Panc1 (cell line): ENCODE measurements around the gene SVBP.

ENCODE experiments used
- CTCF ChIP-seq: fragments of 450-650 bp; IDR thresholded peaks from 2 replicates; pipeline ENCODE4 v1.5.1; 2017; ENCODE audit warnings: mild to moderate bottlenecking
- POLR2AphosphoS5 ChIP-seq: IDR thresholded peaks from 2 replicates; pipeline ENCODE4 v1.6.1; 2012; ENCODE audit warnings: mild to moderate bottlenecking, low read depth, low read length, moderate library complexity
- REST ChIP-seq, 2 experiments: IDR thresholded peaks; 2 replicates each; pipeline ENCODE4 v1.6.1; 2011 to 2012; ENCODE audit warnings: low read depth in 2 of 2, control low read depth in 1 of 2, low read length in 1 of 2, mild to moderate bottlenecking in 1 of 2, moderate library complexity in 1 of 2; ENCODE audit not compliant: insufficient read depth in 1 of 2

- TF ChIP-seq CTCF (no peak), POLR2AphosphoS5 (no peak), REST (IDR thresholded peaks at IDR 0.05; ENCODE audit: insufficient read depth in 1 of 2, low read depth in 2 of 2, low read length in 1 of 2) (no peak)
Observed at GRCh38 chr1:42866549-42866948, 49.4 kb upstream of the SVBP start.
